Gastrocnemius medialis (tissue), 4 donors: ENCODE data around the gene H19.

Experiments used
- CTCF ChIP-seq, 5 experiments: fragments of 450-650 bp in 3 of 5; fragments of 200-600 bp in 2 of 5; sonication (generic) in 2 of 5; IDR thresholded peaks in 4 of 5; conservative IDR thresholded peaks in 1 of 5; 1 replicate in 4 of 5; 2 replicates in 1 of 5; pipeline ENCODE4 v1.5.1; 2016 to 2019; ENCODE audit warnings: antibody characterized with exemption in 5 of 5, mild to moderate bottlenecking in 3 of 5, moderate library complexity in 3 of 5
- POLR2A ChIP-seq, 2 donors: fragments of 450-650 bp; IDR thresholded peaks; one replicate each; pipeline ENCODE4 v1.6.1; 2017; ENCODE audit warnings: antibody characterized with exemption in 2 of 2, mild to moderate bottlenecking in 2 of 2, moderate library complexity in 2 of 2

- no peak for TF ChIP-seq POLR2A (IDR thresholded peaks at IDR 0.05)
- TF ChIP-seq CTCF (IDR thresholded peaks at IDR 0.05 in 4 of 5, conservative IDR thresholded peaks at IDR 0.05 in 1 of 5): no peak
Observed at GRCh38 chr11:1988667-1989317, 8.8 kb downstream of the H19 start.
